GM15510 (cell line): ENCODE results near the gene CLK2.

ENCODE experiments used
- POLR2A ChIP-seq: IDR thresholded peaks from 3 replicates; pipeline ENCODE4 v1.6.1; 2011; ENCODE audit warnings: borderline replicate concordance; ENCODE audit not compliant: insufficient read length; ENCODE audit errors: extremely low read depth

The CLK2 gene

GRCh38 chr1:155273343-155274245 is at the start of gene CLK2:
CLK2 (minus strand) TSS chr1:155273504; CDS start chr1:155270977, 2,527 bp downstream.
- peak; percentile 94 for TF ChIP-seq POLR2A

GRCh38 chr1:155322571-155322952 is 49.3 kb upstream of the CLK2 start:
- no peak for TF ChIP-seq POLR2A

GRCh38 chr1:155321639-155322503 is 48.6 kb upstream of the CLK2 start:
- no peak for TF ChIP-seq POLR2A

- TF ChIP-seq POLR2A = peak; percentile 52
Observed at GRCh38 chr1:155320661-155321617, 47.6 kb upstream of the CLK2 start, which contains the start of gene RUSC1. RUSC1 (plus strand) TSS chr1:155320894; CDS start chr1:155321774, 880 bp downstream.

- TF ChIP-seq POLR2A = no peak
Observed at GRCh38 chr1:155320252-155320651, 46.9 kb upstream of the CLK2 start.

- TF ChIP-seq POLR2A = no peak
Observed at GRCh38 chr1:155319536-155319935, 46.2 kb upstream of the CLK2 start.

- TF ChIP-seq POLR2A = no peak
Observed at GRCh38 chr1:155318082-155318481, 44.8 kb upstream of the CLK2 start.

- no peak for TF ChIP-seq POLR2A
Observed at GRCh38 chr1:155316922-155317321, 43.6 kb upstream of the CLK2 start.

GRCh38 chr1:155313261-155313660 is 40.0 kb upstream of the CLK2 start:
- TF ChIP-seq POLR2A = no peak

- no peak for TF ChIP-seq POLR2A
Observed at GRCh38 chr1:155309423-155310021, 36.2 kb upstream of the CLK2 start.

- peak; percentile 75 for TF ChIP-seq POLR2A
Observed at GRCh38 chr1:155308493-155309422, 35.5 kb upstream of the CLK2 start, which contains the start of gene FDPS. FDPS (plus strand) TSS chr1:155308866; CDS start chr1:155309790, 924 bp downstream.

- TF ChIP-seq POLR2A = no peak
Observed at GRCh38 chr1:155307247-155307740, 34.0 kb upstream of the CLK2 start.
